Stimulated activated naive CD4-positive, alpha-beta T cell treated with Interleukin-2 at 50 U/mL for 16 hours (primary cell): Measurements from ENCODE around the gene SYNC.
"Not testable (repeated sequence)": the region's sequence is repeated elsewhere in the genome, so short reads cannot be mapped to it uniquely, and the experiment has no call there.

Experiments used
- DNase-seq: peaks from one replicate; lab custom pipeline; 2025; lab: John Stamatoyannopoulos, UW

SYNC gene

DNA sequence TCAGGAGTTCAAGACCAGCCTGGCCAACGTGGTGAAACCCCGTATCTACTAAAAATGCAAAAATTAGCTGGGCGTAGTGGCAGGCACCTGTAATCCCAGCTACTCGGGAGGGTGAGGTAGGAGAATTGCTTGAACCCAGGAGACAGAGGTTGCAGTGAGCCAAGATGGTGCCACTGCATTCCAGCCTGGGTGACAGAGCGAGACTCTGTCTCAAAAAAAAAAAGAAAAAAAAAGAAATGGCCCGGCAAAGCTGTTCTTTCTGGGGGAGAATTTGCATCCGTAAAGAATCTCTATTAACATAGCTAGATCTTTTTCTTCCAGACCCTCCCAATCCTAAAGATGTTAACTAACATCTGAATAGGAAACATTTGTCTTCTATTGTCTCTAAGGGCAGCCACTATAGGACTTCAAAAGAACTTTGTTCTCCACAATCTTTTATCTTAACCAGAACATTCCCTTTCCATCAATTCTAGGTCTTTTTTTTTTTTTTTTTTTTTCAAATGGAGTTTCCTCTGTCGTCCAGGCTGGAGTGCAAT is 60.2 kb downstream of the SYNC start:
- DNase-seq = not testable (repeated sequence)

- DNase-seq = no peak
Observed at GRCh38 chr1:32639489-32640075, 63.0 kb downstream of the SYNC start.

DNA sequence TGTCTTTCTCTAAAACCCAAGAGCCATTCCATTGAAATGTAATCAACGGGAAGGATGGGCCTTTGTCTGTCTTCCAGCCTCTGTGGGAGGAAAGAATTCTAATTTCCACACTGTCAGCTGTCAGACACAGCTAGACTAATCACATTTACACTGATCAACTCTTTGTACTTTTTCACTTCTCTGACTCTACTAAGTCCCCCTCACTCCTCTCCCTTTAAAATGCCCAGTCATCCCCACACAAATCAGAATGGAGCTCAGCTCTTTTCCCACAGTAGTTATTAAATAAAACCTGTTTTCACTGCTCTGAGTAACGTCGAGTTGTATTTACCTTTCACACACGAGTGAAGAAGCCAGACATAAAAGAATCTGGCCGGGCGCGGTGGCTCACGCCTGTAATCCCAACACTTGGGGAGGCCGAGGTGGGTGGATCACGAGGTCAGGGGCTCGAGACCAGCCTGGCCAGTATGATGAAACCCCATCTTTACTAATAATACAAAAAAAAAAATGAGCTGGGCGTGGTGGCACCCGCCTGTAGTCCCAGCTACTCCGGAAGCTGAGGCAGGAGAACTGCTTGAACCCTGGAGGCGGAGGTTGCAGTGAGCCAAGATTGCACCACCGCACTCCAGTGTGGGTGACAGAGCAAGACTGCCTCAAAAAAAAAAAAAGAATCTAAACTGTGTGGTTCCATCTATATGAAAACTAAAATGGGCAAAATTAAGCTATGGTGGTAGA is 65.5 kb downstream of the SYNC start:
- DNase-seq = no peak

- DNase-seq = no peak
Observed at GRCh38 chr1:32635508-32636277, 66.9 kb downstream of the SYNC start.

DNA sequence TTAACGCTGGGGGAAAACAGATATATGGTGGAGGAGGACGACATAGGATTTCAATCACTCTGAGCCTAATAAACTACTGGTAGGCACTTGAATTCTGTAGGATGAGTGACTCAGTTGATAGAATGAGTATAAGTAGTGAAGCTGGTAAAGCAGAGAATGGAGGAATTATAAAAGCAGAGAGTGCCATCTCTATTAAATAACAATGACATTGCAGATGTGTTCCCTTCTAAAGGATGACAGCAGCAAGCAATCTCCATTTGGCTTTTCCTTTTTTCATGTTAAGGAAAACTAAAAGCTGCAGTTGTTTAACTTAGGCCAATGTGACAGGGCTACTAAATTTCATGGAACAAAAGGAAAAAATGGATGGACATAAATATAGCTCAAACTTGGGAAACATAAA is 69.7 kb downstream of the SYNC start:
- DNase-seq = no peak

GRCh38 chr1:32630173-32630572 is 72.4 kb downstream of the SYNC start:
- DNase-seq = not testable (repeated sequence)
